Esophagus muscularis mucosa (tissue), 4 donors: ENCODE results near the gene GALNT1. TPM values are rescaled to one million over a fixed set of nuclear protein-coding genes. Genes with fewer than 3 reads are reported as not detected.

Experiments used
- DNase-seq: peaks from one replicate; pipeline ENCODE4 v3.0.0-alpha.2; 2017; ENCODE audit errors: extremely low spot score
- H3K27ac ChIP-seq, 4 donors: fragments of 200-600 bp; sonication (generic); replicated peaks in 1 of 4; 1 replicate in 3 of 4; 2 replicates in 1 of 4; pipeline ENCODE4 v1.5.1; 2016 to 2019; ENCODE audit warnings: mild to moderate bottlenecking in 1 of 4
- H3K27me3 ChIP-seq, 4 donors: fragments of 200-600 bp; sonication (generic); one replicate each; pipeline versions ENCODE4 v1.5.1 to v1.6.0; 2016 to 2019
- H3K36me3 ChIP-seq, 4 donors: fragments of 200-600 bp; sonication (generic); one replicate each; pipeline ENCODE4 v1.5.1; 2016 to 2019
- H3K4me1 ChIP-seq, 4 donors: fragments of 200-600 bp; sonication (generic); one replicate each; pipeline ENCODE4 v1.5.1; 2016 to 2019
- H3K4me3 ChIP-seq, 4 donors: fragments of 200-600 bp; sonication (generic); 1 replicate in 2 of 4; 2 replicates in 2 of 4; pipeline ENCODE4 v1.5.1; 2016 to 2019; ENCODE audit warnings: mild to moderate bottlenecking in 4 of 4, moderate library complexity in 1 of 4
- H3K9me3 ChIP-seq, 4 donors: fragments of 200-600 bp; sonication (generic); 1 replicate in 3 of 4; 2 replicates in 1 of 4; pipeline ENCODE4 v1.5.1; 2016 to 2019
- CTCF ChIP-seq, 3 experiments: fragments of 200-600 bp in 2 of 3; fragments of 450-650 bp in 1 of 3; sonication (generic) in 2 of 3; IDR thresholded peaks; one replicate each; pipeline ENCODE4 v1.5.1; 2017 to 2019; ENCODE audit warnings: antibody characterized with exemption in 3 of 3, mild to moderate bottlenecking in 2 of 3, moderate library complexity in 1 of 3
- EP300 ChIP-seq: sonication (generic); formaldehyde crosslinking; IDR thresholded peaks from one replicate; pipeline ENCODE4 v1.6.1; 2017; ENCODE audit warnings: antibody characterized with exemption
- POLR2A ChIP-seq: fragments of 450-650 bp; IDR thresholded peaks from one replicate; pipeline ENCODE4 v1.6.1; 2017; ENCODE audit warnings: antibody characterized with exemption, moderate library complexity, mild to moderate bottlenecking, low read depth
- POLR2AphosphoS5 ChIP-seq, 2 donors: sonication (generic); formaldehyde crosslinking; IDR thresholded peaks; one replicate each; pipeline ENCODE4 v1.6.1; 2017; ENCODE audit warnings: antibody characterized with exemption in 2 of 2
- WGBS: methylation state at CpG from one replicate; pipeline ENCODE4 v1.1.5; 2018; 5-methylcytosine and 5-hydroxymethylcytosine counted together
- intact Hi-C: fragments of 100-400 bp; cut with DNase I; formaldehyde crosslinking; loops from one replicate; pipeline ENCODE4 v1.15.1; 2023
- total RNA-seq, 4 donors: library from RNA; depleted of rRNA; stranded (reverse); fragments of >200 nt; gene quantifications; one replicate each; pipeline versions ENCODE4 v1.1.0 to v1.2.1, GENCODE V29; 2016

GALNT1 gene
- total RNA-seq, 4 donors from 2014 or later: 26.4 to 34.5 (median 31.6) TPM

DNA sequence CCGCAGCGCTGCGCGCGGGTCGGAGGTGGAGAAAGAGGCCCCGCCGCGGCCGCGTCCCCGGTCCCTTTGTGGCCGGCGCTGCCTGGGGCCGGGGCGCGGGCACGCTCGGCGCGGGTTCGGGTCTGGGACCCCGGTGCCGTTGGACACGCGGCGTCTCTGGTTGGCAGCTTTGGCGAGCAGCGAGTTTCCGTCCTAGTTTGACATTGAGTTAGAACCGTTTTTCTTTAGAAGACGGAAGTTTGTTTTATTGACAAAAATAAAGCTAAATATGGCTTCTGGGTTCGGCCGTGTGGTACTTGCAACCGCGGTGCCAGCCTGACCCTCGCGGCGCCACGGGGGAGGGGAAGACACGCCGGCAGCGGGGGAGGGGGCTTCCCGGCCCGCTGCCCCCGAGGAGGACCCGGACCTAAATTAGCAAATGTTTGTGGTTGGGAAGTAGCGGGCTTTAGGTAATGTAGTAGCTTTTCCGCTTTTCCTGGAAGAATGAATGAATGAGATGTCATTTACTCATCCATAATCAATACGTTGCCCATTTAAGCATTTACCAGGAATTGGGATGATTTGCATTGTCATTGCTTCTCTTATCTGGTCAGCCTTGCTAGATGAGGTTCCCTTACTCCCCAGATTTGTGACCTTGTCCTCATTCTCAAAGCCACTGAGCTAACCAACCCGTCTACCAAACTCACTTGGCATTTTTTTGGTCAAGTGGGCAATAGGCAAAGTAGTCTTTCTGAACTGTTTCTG is 530 bp downstream of the GALNT1 start:
- H3K36me3 ChIP-seq: no peaks in the 10 kb centered on the region
- H3K27ac ChIP-seq: peak overlapping the region; percentile 75 to 84 (median 80)
- H3K27me3 ChIP-seq: no peaks in the 10 kb centered on the region
- TF ChIP-seq EP300: no peak
- no peak for TF ChIP-seq POLR2AphosphoS5 (IDR thresholded peaks at IDR 0.05)
- TF ChIP-seq POLR2A: no peak
- no peak for TF ChIP-seq CTCF (IDR thresholded peaks at IDR 0.05)
- H3K9me3 ChIP-seq: no peaks in the 10 kb centered on the region
- no peak for DNase-seq
- 2% methylated on average over 24 of the region's 51 CpGs for WGBS
- peaks cover 18 to 34% (median 29%) of the 10 kb centered on the region in 4 donors for H3K4me1 ChIP-seq
- peak overlapping the region; percentile 68 to 81 (median 75) for H3K4me3 ChIP-seq
- intact Hi-C loops: loop anchor here (5.0 kb wide), 2 partner anchors 85 to 175 kb away; partner anchors contain the start of gene INO80C

- TF ChIP-seq POLR2A (no peak), POLR2AphosphoS5 (IDR thresholded peaks at IDR 0.05) (no peak), EP300 (no peak), CTCF (IDR thresholded peaks at IDR 0.05) (no peak)
- intact Hi-C loops: loop anchor here (5.0 kb wide), 2 partner anchors 86 to 176 kb away; partner anchors contain the start of gene INO80C
These were observed 1.5 kb downstream of the GALNT1 start for GRCh38 chr18:35582899-35583558.

GRCh38 chr18:35584735-35585134 is 3.2 kb downstream of the GALNT1 start:
- DNase-seq: no peak
- Histone ChIP-seq H3K36me3 (no peaks in the 10 kb centered on the region), H3K4me1 (peaks cover 18 to 34% (median 29%) of the 10 kb centered on the region in 4 donors), H3K27me3 (no peaks in the 10 kb centered on the region), H3K27ac (no peak overlapping the region), H3K9me3 (peaks cover 0 to 9% (median 4%) of the 10 kb centered on the region in 4 donors), H3K4me3 (no peak overlapping the region)
- intact Hi-C loops: loop anchor here (5.0 kb wide), 2 partner anchors 87 to 177 kb away; partner anchors contain the start of gene INO80C
- TF ChIP-seq POLR2A (no peak), CTCF (IDR thresholded peaks at IDR 0.05) (no peak), EP300 (no peak), POLR2AphosphoS5 (IDR thresholded peaks at IDR 0.05) (no peak)
- 91% methylated on average over 5 of the region's 5 CpGs for WGBS

More at GRCh38 chr18:35582899-35583558, 1.5 kb downstream of the GALNT1 start:
- Histone ChIP-seq H3K4me3 (peak overlapping the region in 3 of 4 donors; percentile 71 to 81 (median 79)), H3K27ac (peak overlapping the region in 3 of 4 donors; percentile 75 to 84 (median 82)), H3K9me3 (peaks cover 0 to 4% (median 1%) of the 10 kb centered on the region in 4 donors), H3K36me3 (no peaks in the 10 kb centered on the region), H3K27me3 (no peaks in the 10 kb centered on the region), H3K4me1 (peaks cover 18 to 34% (median 29%) of the 10 kb centered on the region in 4 donors)
- no peak for DNase-seq
- WGBS: 67% methylated on average over 6 of the region's 6 CpGs

DNA sequence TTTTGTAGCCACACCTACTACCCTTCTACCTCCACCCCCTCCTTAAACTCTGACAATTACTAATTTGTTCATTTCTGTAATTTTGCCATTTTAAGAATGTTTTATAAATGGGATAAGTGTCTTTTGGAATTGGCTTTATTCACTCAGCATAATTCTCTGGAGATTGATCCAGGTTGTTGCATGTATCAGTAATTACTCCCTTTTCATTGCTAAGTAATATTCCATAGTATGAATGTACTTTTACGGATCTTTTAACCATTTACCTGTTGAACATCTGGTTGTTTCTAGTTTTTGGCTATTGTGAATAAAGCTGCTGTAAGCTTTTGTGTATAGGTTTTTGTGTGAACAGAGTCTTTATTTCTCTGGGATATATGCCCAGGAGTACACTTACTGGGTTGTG is 4.1 kb downstream of the GALNT1 start:
- Histone ChIP-seq H3K4me1 (peaks cover 13 to 27% (median 24%) of the 10 kb centered on the region in 4 donors), H3K9me3 (peaks cover 0 to 9% (median 4%) of the 10 kb centered on the region in 4 donors), H3K27ac (no peak overlapping the region), H3K36me3 (no peaks in the 10 kb centered on the region), H3K4me3 (no peak overlapping the region), H3K27me3 (no peaks in the 10 kb centered on the region)
- WGBS: 100% methylated on average over 1 of the region's 1 CpG
- intact Hi-C loops: no loop called here
- TF ChIP-seq POLR2AphosphoS5 (IDR thresholded peaks at IDR 0.05): no peak
- TF ChIP-seq EP300: no peak
- no peak for TF ChIP-seq POLR2A
- TF ChIP-seq CTCF (IDR thresholded peaks at IDR 0.05): no peak
- DNase-seq: no peak
